DND-41 (cell line): ENCODE results near the gene KRTAP12-2.
"Not testable (repeated sequence)": the region's sequence is repeated elsewhere in the genome, so short reads cannot be mapped to it uniquely, and the experiment has no call there.

ENCODE experiments used
- EZH2 ChIP-seq: IDR thresholded peaks from 3 replicates; pipeline ENCODE4 v1.6.1; 2012; ENCODE audit warnings: borderline replicate concordance, low read depth, mild to moderate bottlenecking, moderate library complexity, low read length, inconsistent platforms; ENCODE audit not compliant: severe bottlenecking
- TF ChIP-seq, protein P1 (sequence below): IDR thresholded peaks from 2 replicates; pipeline ENCODE4 v1.5.1; 2012; ENCODE audit warnings: borderline replicate concordance, low read length, moderate library complexity, mild to moderate bottlenecking; ENCODE audit not compliant: poor library complexity, severe bottlenecking; ENCODE audit errors: extremely low read depth

- TF ChIP-seq, protein P1, sequence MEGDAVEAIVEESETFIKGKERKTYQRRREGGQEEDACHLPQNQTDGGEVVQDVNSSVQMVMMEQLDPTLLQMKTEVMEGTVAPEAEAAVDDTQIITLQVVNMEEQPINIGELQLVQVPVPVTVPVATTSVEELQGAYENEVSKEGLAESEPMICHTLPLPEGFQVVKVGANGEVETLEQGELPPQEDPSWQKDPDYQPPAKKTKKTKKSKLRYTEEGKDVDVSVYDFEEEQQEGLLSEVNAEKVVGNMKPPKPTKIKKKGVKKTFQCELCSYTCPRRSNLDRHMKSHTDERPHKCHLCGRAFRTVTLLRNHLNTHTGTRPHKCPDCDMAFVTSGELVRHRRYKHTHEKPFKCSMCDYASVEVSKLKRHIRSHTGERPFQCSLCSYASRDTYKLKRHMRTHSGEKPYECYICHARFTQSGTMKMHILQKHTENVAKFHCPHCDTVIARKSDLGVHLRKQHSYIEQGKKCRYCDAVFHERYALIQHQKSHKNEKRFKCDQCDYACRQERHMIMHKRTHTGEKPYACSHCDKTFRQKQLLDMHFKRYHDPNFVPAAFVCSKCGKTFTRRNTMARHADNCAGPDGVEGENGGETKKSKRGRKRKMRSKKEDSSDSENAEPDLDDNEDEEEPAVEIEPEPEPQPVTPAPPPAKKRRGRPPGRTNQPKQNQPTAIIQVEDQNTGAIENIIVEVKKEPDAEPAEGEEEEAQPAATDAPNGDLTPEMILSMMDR, result not testable (repeated sequence)
- not testable (repeated sequence) for TF ChIP-seq EZH2
Measured at GRCh38 chr21:44689740-44690139, 23.0 kb upstream of the KRTAP12-2 start.
